H9 (cell line): ENCODE data around the gene TENM4. TPM values are rescaled to one million over a fixed set of nuclear protein-coding genes. Genes with fewer than 3 reads are reported as not detected.

Source experiments
- DNase-seq: peaks from one replicate; pipeline ENCODE4 v3.0.0-alpha.2; 2017
- H2AFZ ChIP-seq: one replicate; pipeline ENCODE4 v1.6.1; 2013; ENCODE audit warnings: mild to moderate bottlenecking, low read length, control low read depth, moderate library complexity
- H2AK5ac ChIP-seq: 2 replicates; pipeline ENCODE4 v1.6.1; 2013; ENCODE audit warnings: low read length, control low read depth, mixed read lengths; ENCODE audit not compliant: insufficient read length
- H2BK120ac ChIP-seq: one replicate; pipeline ENCODE4 v1.6.1; 2013; ENCODE audit warnings: low read depth, mild to moderate bottlenecking, low read length, control low read depth, inconsistent platforms; ENCODE audit not compliant: poor library complexity, severe bottlenecking
- H2BK12ac ChIP-seq: 2 replicates; pipeline ENCODE4 v1.6.1; 2013; ENCODE audit warnings: low read length, control low read depth, mixed read lengths, low read depth; ENCODE audit not compliant: insufficient read length
- H2BK15ac ChIP-seq: 2 replicates; pipeline ENCODE4 v1.6.1; 2013; ENCODE audit warnings: low read depth, low read length, control low read depth
- H2BK20ac ChIP-seq: one replicate; pipeline ENCODE4 v1.6.1; 2013; ENCODE audit warnings: low read depth, mild to moderate bottlenecking, low read length, control low read depth, inconsistent platforms; ENCODE audit not compliant: poor library complexity, severe bottlenecking
- H2BK5ac ChIP-seq: 2 replicates; pipeline ENCODE4 v1.6.1; 2013; ENCODE audit warnings: low read length, control low read depth, mixed read lengths; ENCODE audit not compliant: insufficient read length
- H3K14ac ChIP-seq: 2 replicates; pipeline ENCODE4 v1.6.1; 2013; ENCODE audit warnings: low read length, control low read depth; ENCODE audit not compliant: insufficient read depth
- H3K18ac ChIP-seq: 2 replicates; pipeline ENCODE4 v1.6.1; 2013; ENCODE audit warnings: low read depth, mild to moderate bottlenecking, mixed read lengths, low read length, control low read depth; ENCODE audit not compliant: insufficient read length
- H3K23ac ChIP-seq: 2 replicates; pipeline ENCODE4 v1.6.1; 2013; ENCODE audit warnings: low read length, control low read depth, mixed read lengths, low read depth; ENCODE audit not compliant: insufficient read length
- H3K23me2 ChIP-seq: 2 replicates; pipeline ENCODE4 v1.6.1; 2013; ENCODE audit warnings: low read depth, mild to moderate bottlenecking, mixed read lengths, low read length, control low read depth; ENCODE audit not compliant: insufficient read length, poor library complexity, severe bottlenecking
- H3K27ac ChIP-seq: 2 replicates; pipeline ENCODE4 v1.5.1; 2013; ENCODE audit warnings: low read length, control low read depth, mixed read lengths, low read depth; ENCODE audit not compliant: insufficient read length
- H3K27me3 ChIP-seq: 2 replicates; pipeline ENCODE4 v1.6.1; 2013; ENCODE audit warnings: low read length, control low read depth, inconsistent platforms; ENCODE audit not compliant: insufficient read depth
- H3K4ac ChIP-seq: 2 replicates; pipeline ENCODE4 v1.6.1; 2013; ENCODE audit warnings: low read depth, mild to moderate bottlenecking, control low read depth, inconsistent platforms, low read length, moderate library complexity
- H3K4me1 ChIP-seq: 2 replicates; pipeline ENCODE4 v1.6.1; 2013; ENCODE audit warnings: low read length, control low read depth, inconsistent platforms; ENCODE audit not compliant: insufficient read depth
- H3K4me2 ChIP-seq: 2 replicates; pipeline ENCODE4 v1.6.1; 2013; ENCODE audit warnings: low read length, control low read depth, mixed read lengths; ENCODE audit not compliant: insufficient read length, insufficient read depth
- H3K56ac ChIP-seq: 2 replicates; pipeline ENCODE4 v1.6.1; 2013; ENCODE audit warnings: low read depth, mild to moderate bottlenecking, mixed read lengths, low read length, control low read depth; ENCODE audit not compliant: insufficient read length
- H3K79me1 ChIP-seq: 2 replicates; pipeline ENCODE4 v1.6.1; 2013; ENCODE audit warnings: low read depth, mild to moderate bottlenecking, moderate library complexity, low read length, control low read depth, inconsistent platforms; ENCODE audit not compliant: insufficient read depth, poor library complexity, severe bottlenecking
- H3K79me2 ChIP-seq: 2 replicates; pipeline ENCODE4 v1.6.1; 2013; ENCODE audit warnings: low read length, control low read depth, inconsistent platforms; ENCODE audit not compliant: insufficient read depth
- H3K9ac ChIP-seq: 2 replicates; pipeline ENCODE4 v1.6.1; 2013; ENCODE audit warnings: low read length, control low read depth, mixed read lengths; ENCODE audit not compliant: insufficient read length; ENCODE audit errors: extremely low read depth
- H3K9me3 ChIP-seq: one replicate; pipeline ENCODE4 v1.6.1; 2013; ENCODE audit warnings: low read depth, low read length, inconsistent platforms; ENCODE audit not compliant: control insufficient read depth
- H3T11ph ChIP-seq: one replicate; pipeline ENCODE4 v1.6.1; 2013; ENCODE audit warnings: mild to moderate bottlenecking, low read length, control low read depth, inconsistent platforms
- H4K20me1 ChIP-seq: one replicate; pipeline ENCODE4 v1.6.1; 2013; ENCODE audit not compliant: control insufficient read depth, insufficient read length, insufficient read depth
- H4K5ac ChIP-seq: 2 replicates; pipeline ENCODE4 v1.6.1; 2013; ENCODE audit warnings: low read depth, mild to moderate bottlenecking, mixed read lengths, low read length, control low read depth; ENCODE audit not compliant: insufficient read length
- H4K8ac ChIP-seq: replicated peaks from 2 replicates; pipeline ENCODE4 v1.6.1; 2013; ENCODE audit warnings: low read length, control low read depth, mixed read lengths, low read depth; ENCODE audit not compliant: insufficient read length
- H4K91ac ChIP-seq: 2 replicates; pipeline ENCODE4 v1.6.1; 2013; ENCODE audit warnings: low read depth, mild to moderate bottlenecking, moderate library complexity, mixed read lengths, low read length, control low read depth; ENCODE audit not compliant: insufficient read length
- H3K27ac Mint-ChIP-seq, 3 experiments: 2 replicates in 2 of 3; 3 replicates in 1 of 3; pipeline ENCODE4 v1.8.0; 2020 to 2021; ENCODE audit warnings: mixed read lengths in 3 of 3, mild to moderate bottlenecking in 1 of 3, moderate library complexity in 1 of 3
- H3K27me3 Mint-ChIP-seq: 2 replicates; pipeline ENCODE4 v1.8.0; 2021; ENCODE audit warnings: low read depth, mild to moderate bottlenecking, moderate library complexity, mixed read lengths
- H3K36me3 Mint-ChIP-seq, 3 experiments: 2 replicates in 2 of 3; 3 replicates in 1 of 3; pipeline ENCODE4 v1.8.0; 2020 to 2021; ENCODE audit warnings: low read depth in 3 of 3, mixed read lengths in 3 of 3; ENCODE audit not compliant: insufficient read depth in 1 of 3
- H3K4me1 Mint-ChIP-seq, 2 experiments: 2 replicates each; pipeline ENCODE4 v1.8.0; 2020; ENCODE audit warnings: mixed read lengths in 2 of 2
- H3K4me3 Mint-ChIP-seq, 2 experiments: 2 replicates in 1 of 2; 3 replicates in 1 of 2; pipeline ENCODE4 v1.8.0; 2020 to 2021; ENCODE audit warnings: mild to moderate bottlenecking in 2 of 2, mixed read lengths in 2 of 2, moderate library complexity in 1 of 2
- H3K9me3 Mint-ChIP-seq, 2 experiments: 2 replicates in 1 of 2; 3 replicates in 1 of 2; pipeline ENCODE4 v1.8.0; 2020; ENCODE audit warnings: mild to moderate bottlenecking in 2 of 2, mixed read lengths in 2 of 2, moderate library complexity in 1 of 2
- WGBS: extraction: QIAGEN DNeasy Blood & Tissue Kit; methylation state at CpG from one replicate; pipeline ENCODE4 v1.1.7; 2013; ENCODE audit warnings: missing lambda C conversion rate, low lambda C conversion rate, mixed read lengths; ENCODE audit not compliant: insufficient read length; ENCODE audit errors: extremely low coverage; 5-methylcytosine and 5-hydroxymethylcytosine counted together
- total RNA-seq: library from RNA; stranded (reverse); gene quantifications from 2 replicates; pipeline ENCODE4 v1.2.1, GENCODE V29; 2021
- TF ChIP-seq, protein P1 (sequence below): fragments of 200-600 bp; sonication (generic); conservative IDR thresholded peaks from 3 replicates; pipeline ENCODE4 v1.8.0; 2021; ENCODE audit warnings: antibody characterized with exemption, mild to moderate bottlenecking

Gene TENM4
- total RNA-seq, 1 experiment from 2014 or later: 4.6 TPM

DNA sequence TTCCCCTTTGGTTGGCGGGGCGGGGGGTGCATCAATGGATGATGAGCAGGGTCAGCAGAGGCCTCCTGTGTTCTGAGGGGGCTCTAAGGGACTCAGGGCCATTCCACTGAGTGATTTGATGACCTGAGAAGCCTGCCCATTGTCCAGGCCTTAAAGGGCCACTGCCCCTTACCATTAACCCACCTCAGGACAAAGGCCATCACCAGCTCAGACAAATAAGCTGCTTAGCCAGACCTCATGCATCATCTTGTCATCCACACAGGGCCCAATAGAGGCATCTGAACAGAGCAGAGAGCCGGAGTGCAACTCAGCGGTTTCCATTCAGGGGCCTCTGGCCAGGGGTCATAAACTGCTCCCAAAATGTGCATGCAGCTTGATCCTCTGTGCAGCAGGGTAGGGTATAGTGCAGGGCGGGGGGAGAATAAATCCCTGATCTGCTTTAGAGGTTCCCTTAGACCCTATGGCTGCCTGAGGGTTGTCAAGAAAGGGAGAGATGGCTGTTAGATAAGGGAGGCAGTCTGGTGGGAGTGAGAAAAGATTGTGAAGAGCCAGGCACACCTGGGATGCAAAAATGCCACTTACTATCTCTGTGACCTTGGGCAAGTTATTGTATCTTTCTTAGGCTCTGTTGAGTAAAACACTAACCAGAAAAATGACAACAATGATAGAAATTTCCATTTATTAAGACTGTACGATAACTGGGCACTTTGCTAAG is 490.7 kb downstream of the TENM4 start:
- H3K9ac ChIP-seq: no peak overlapping the region
- no peaks in the 10 kb centered on the region for H4K20me1 ChIP-seq
- no peak overlapping the region; the same call in 1 of the 2 replicates for H3K14ac ChIP-seq
- no peaks in the 10 kb centered on the region for H3K9me3 Mint-ChIP-seq
- H3K27ac ChIP-seq: no peak overlapping the region
- TF ChIP-seq, protein P1, sequence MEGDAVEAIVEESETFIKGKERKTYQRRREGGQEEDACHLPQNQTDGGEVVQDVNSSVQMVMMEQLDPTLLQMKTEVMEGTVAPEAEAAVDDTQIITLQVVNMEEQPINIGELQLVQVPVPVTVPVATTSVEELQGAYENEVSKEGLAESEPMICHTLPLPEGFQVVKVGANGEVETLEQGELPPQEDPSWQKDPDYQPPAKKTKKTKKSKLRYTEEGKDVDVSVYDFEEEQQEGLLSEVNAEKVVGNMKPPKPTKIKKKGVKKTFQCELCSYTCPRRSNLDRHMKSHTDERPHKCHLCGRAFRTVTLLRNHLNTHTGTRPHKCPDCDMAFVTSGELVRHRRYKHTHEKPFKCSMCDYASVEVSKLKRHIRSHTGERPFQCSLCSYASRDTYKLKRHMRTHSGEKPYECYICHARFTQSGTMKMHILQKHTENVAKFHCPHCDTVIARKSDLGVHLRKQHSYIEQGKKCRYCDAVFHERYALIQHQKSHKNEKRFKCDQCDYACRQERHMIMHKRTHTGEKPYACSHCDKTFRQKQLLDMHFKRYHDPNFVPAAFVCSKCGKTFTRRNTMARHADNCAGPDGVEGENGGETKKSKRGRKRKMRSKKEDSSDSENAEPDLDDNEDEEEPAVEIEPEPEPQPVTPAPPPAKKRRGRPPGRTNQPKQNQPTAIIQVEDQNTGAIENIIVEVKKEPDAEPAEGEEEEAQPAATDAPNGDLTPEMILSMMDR: no peak
- H3T11ph ChIP-seq: no peak overlapping the region
- H3K9me3 ChIP-seq: no peaks in the 10 kb centered on the region
- H4K91ac ChIP-seq: no peak overlapping the region
- H2BK120ac ChIP-seq: no peak overlapping the region
- H3K27me3 ChIP-seq: no peaks in the 10 kb centered on the region
- peaks cover 22% of the 10 kb centered on the region for H3K27me3 Mint-ChIP-seq
- no peak overlapping the region for H3K4me3 Mint-ChIP-seq
- H3K4me1 ChIP-seq: no peaks in the 10 kb centered on the region
- H3K18ac ChIP-seq: no peak overlapping the region
- H4K5ac ChIP-seq: no peak overlapping the region
- DNase-seq: no peak
- no peak overlapping the region for H2AK5ac ChIP-seq
- no peaks in the 10 kb centered on the region for H3K79me1 ChIP-seq
- no peaks in the 10 kb centered on the region for H3K23me2 ChIP-seq
- no peak overlapping the region for H2BK15ac ChIP-seq
- H3K23ac ChIP-seq: no peak overlapping the region
- no peaks in the 10 kb centered on the region; the same call in 1 of the 2 replicates for H3K79me2 ChIP-seq
- no peak overlapping the region for H2BK12ac ChIP-seq
- no peak overlapping the region for H3K4ac ChIP-seq
- H3K4me2 ChIP-seq: no peak overlapping the region
- H3K36me3 Mint-ChIP-seq: peaks cover 0 to 5% (median 0%) of the 10 kb centered on the region in 3 experiments; a peak in 3 of 7 replicates
- H3K27ac Mint-ChIP-seq: no peak overlapping the region
- H3K56ac ChIP-seq: no peak overlapping the region
- WGBS: no CpG with 5 or more reads among the region's 6 CpGs
- H4K8ac ChIP-seq: no peak overlapping the region
- H2AFZ ChIP-seq: no peak overlapping the region
- peaks cover 16 to 41% of the 10 kb centered on the region in 2 experiments for H3K4me1 Mint-ChIP-seq
- H2BK5ac ChIP-seq: no peak overlapping the region
- H2BK20ac ChIP-seq: no peak overlapping the region
